ENCODE data around the gene EAF1. TPM values are rescaled to one million over a fixed set of nuclear protein-coding genes. Genes with fewer than 3 reads are reported as not detected.

Gene EAF1
- total RNA-seq, 4 donors from 2014 or later = 18.5 to 33.4 (median 21.6) TPM

DNA sequence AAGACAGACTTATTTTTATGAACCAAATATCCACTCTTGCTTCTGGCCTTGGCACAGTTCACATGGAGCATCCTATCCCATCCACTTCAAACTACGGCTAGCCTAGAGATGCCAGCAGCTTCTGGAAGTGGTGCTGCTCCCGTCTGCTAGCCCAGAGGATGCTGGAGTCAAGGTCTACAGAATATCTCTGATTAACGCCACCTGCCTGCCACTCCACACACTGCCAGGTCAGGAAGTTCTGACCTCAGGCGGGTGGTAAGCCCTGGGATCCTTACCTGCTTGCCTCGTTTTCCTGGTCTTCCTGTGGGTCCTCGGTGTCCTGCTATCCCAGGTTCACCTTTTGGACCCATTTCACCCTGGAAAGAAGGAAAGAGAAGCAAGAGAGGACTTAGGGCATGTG lies 42.9 kb downstream of the EAF1 start:
- TF ChIP-seq, protein P1, sequence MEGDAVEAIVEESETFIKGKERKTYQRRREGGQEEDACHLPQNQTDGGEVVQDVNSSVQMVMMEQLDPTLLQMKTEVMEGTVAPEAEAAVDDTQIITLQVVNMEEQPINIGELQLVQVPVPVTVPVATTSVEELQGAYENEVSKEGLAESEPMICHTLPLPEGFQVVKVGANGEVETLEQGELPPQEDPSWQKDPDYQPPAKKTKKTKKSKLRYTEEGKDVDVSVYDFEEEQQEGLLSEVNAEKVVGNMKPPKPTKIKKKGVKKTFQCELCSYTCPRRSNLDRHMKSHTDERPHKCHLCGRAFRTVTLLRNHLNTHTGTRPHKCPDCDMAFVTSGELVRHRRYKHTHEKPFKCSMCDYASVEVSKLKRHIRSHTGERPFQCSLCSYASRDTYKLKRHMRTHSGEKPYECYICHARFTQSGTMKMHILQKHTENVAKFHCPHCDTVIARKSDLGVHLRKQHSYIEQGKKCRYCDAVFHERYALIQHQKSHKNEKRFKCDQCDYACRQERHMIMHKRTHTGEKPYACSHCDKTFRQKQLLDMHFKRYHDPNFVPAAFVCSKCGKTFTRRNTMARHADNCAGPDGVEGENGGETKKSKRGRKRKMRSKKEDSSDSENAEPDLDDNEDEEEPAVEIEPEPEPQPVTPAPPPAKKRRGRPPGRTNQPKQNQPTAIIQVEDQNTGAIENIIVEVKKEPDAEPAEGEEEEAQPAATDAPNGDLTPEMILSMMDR (IDR thresholded peaks at IDR 0.05; ENCODE audit: low read depth) = no peak

DNA sequence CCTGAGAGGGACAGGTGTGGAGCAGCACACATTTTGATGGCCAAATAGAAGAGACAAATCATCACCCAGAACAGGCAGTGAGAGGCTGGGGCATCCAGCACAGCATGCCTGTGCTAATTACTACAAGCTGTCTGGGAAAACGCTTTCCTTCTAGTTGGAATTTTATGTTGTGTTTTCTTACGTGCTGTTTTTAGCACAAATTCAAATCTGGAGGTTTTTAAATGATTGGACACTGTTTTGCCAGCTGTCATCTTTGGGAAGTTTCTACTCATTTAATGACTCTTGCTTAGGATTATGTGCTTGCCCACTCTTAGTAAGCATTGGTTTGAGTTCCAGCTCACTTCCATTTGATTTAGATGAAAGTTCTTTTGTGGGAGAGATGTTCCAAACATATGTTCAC lies 43.5 kb downstream of the EAF1 start:
- TF ChIP-seq, protein P1 (IDR thresholded peaks at IDR 0.05; ENCODE audit: low read depth) = no peak

GRCh38 chr3:15471861-15472260 lies 44.5 kb downstream of the EAF1 start:
- TF ChIP-seq, protein P1 (IDR thresholded peaks at IDR 0.05; ENCODE audit: low read depth) = no peak

DNA sequence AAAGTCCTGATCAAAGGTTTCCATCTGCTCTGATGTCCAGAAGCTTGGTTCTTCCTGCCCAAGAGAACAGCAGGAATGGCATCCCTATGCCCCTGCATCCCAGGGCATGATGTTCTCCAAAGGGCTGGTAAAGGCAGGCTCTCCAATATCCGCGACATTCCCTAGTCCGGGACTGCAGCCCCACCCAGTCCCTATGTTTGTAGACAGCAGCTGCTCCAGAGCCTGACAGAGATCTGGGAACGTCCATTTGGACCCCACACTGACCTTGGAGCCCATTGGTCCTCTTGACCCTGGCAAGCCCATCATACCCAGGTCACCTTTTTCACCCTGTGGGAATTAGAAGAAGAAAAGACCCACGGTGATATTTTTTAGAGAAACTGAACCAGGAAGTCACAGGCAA lies 47.8 kb downstream of the EAF1 start:
- TF ChIP-seq, protein P1 (IDR thresholded peaks at IDR 0.05; ENCODE audit: low read depth) = no peak

- TF ChIP-seq, protein P1 (IDR thresholded peaks at IDR 0.05; ENCODE audit: low read depth) = no peak
Observed at GRCh38 chr3:15476378-15476777, 49.0 kb downstream of the EAF1 start.

- TF ChIP-seq, protein P1 (IDR thresholded peaks at IDR 0.05; ENCODE audit: low read depth) = no peak
Observed at GRCh38 chr3:15477951-15478639, 50.7 kb downstream of the EAF1 start.

DNA sequence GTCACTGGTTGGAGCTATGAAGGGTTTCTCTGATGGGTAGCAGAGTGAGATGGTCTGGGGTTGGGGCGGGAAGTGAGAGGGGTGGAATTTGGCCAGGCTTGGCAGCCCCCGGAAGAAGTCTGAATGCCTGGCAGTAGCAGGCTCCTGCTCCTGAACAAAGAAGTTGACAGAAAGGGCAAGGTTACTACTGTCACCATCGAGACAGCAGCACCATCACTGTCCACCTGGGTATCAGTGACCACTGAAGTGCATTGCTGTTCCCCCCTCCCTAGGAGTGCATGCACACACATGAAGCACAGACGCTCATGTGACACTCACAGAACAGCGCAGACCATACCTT lies 51.2 kb downstream of the EAF1 start:
- TF ChIP-seq, protein P1 (IDR thresholded peaks at IDR 0.05; ENCODE audit: low read depth) = no peak

Measured in subcutaneous adipose tissue (tissue), 4 donors.